ENCODE data around the gene PRR4.

The PRR4 gene, protein sequence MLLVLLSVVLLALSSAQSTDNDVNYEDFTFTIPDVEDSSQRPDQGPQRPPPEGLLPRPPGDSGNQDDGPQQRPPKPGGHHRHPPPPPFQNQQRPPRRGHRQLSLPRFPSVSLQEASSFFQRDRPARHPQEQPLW

DNA sequence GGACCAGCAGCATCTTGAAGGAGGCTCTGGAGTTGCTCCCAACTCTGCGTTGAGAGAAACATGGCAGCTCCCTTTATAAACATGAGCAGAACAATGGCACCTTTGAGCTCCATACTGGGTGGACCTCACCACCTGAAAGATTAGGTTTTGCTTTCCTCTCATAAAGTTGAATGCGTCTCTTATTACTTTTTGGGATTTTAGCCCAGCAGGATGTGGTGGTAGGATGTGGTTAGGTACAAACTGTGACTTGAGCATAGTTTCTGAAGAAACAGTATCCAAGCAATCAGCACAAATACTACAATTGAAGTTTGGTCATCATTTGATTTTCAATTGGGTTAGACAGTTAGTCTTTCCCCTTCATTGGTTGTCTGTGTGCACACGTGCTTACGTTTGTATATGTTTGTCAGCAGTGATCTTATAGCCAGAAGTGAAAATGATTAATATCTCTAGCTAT is at the start of gene PRR4:
Gene PRR4 (minus strand): TSS at position 51 of the 454 bp plus-strand sequence. CDS start 38 bp downstream, at position 13.
- 0 out of 2 replicates have a peak, but pooled peaks cover under 1% of the 10 kb centered on the region for H3K4me1 ChIP-seq (ENCODE audit: insufficient read depth, low read length)
- H3K9ac ChIP-seq (ENCODE audit: low read depth, low read length), result no peak within 1 kb of the TSS
- H3K9me3 ChIP-seq (ENCODE audit: control insufficient read depth, insufficient read depth, low read length), result no peaks in the 10 kb centered on the region
- no peaks in the 10 kb centered on the region for H3K36me3 ChIP-seq (ENCODE audit: insufficient read depth, low read length)

DNA sequence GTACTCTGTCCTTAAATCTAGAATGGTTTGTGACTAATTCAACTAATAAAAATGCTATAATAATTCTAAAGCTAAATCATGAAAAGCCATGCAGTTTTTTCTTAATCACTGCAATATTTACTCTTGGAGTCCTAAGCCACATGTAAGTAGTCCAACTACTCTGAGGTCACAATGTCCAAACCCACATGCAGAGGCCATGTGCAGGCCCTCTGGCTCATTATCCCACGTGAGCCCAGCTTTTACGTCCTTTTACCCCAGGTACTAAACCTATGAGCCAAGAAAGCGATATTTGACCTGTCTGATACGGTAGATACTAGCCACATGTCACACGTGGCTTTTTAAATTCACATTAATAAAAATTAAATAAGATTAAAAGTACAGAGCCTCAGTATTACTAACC is 47.6 kb upstream of the PRR4 start:
- H3K4me1 ChIP-seq (ENCODE audit: insufficient read depth, low read length), result no peaks in the 10 kb centered on the region
- no peaks in the 10 kb centered on the region for H3K36me3 ChIP-seq (ENCODE audit: insufficient read depth, low read length)
- H3K9ac ChIP-seq (ENCODE audit: low read depth, low read length), result no peak overlapping the region
- no peaks in the 10 kb centered on the region; the same call in 1 of the 2 replicates for H3K9me3 ChIP-seq (ENCODE audit: control insufficient read depth, insufficient read depth, low read length)

GRCh38 chr12:10891937-10892336 is 42.7 kb upstream of the PRR4 start:
- Histone ChIP-seq H3K9me3 (ENCODE audit: control insufficient read depth, insufficient read depth, low read length) (no peaks in the 10 kb centered on the region), H3K4me1 (ENCODE audit: insufficient read depth, low read length) (no peaks in the 10 kb centered on the region), H3K36me3 (ENCODE audit: insufficient read depth, low read length) (no peaks in the 10 kb centered on the region), H3K9ac (ENCODE audit: low read depth, low read length) (no peak overlapping the region)

DNA sequence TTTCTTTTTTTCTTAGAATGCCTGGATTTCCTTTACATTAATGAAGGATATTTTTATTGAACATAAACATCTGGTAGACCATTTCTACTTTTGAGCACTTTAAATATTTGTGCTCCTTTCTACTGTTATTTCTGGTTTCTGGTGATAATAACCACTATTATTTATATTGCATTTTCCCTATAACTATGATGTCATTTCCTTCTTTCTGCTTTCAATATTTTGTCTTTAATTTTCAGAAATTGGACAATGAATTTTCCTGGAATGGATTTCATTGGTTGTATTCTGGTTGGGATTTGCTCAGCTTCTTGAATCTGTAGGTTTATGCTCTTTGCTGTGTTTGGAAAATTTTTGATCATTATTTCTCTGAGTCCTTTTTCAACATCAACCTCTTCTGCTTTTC is 40.0 kb upstream of the PRR4 start:
- no peaks in the 10 kb centered on the region for H3K4me1 ChIP-seq (ENCODE audit: insufficient read depth, low read length)
- H3K9me3 ChIP-seq (ENCODE audit: control insufficient read depth, insufficient read depth, low read length), result no peaks in the 10 kb centered on the region
- no peaks in the 10 kb centered on the region for H3K36me3 ChIP-seq (ENCODE audit: insufficient read depth, low read length)
- H3K9ac ChIP-seq (ENCODE audit: low read depth, low read length), result no peak overlapping the region

DNA sequence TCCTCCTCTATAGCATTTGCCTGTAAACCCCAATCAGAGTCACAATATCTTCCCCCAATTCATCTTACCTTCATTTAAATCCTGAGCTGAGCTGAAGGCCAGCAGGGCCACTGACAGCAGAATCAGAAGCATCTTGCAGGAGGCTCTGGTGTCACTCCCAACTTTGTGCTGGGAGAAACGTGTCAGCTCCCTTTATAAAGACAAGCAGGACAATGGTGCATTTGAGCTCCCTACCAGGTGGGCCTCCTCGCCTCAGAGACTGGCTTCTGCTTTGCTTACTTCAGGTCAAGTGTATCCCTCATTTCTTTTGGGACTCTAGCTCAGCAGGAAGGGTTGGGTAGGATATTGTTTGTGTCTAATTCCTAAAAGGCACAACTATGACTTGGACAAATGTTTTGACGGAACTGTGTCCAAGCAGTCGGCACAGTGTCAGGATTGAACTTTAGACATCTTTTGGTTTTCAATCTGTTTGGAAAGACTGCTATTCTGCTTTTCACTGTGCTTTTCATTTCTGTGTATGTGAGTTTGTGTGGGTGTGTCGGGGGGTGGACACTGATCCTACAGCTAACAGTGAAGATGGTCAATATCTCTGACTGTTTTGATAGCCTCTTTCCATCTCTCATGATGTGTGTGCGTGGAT is 34.9 kb upstream of the PRR4 start, which contains the start of gene PRH1:
Gene PRH1 (minus strand): TSS at position 170 of the 640 bp plus-strand sequence. CDS start 38 bp downstream, at position 132.
- Histone ChIP-seq H3K9ac (ENCODE audit: low read depth, low read length) (no peak within 1 kb of the TSS), H3K4me1 (ENCODE audit: insufficient read depth, low read length) (no peaks in the 10 kb centered on the region), H3K9me3 (ENCODE audit: control insufficient read depth, insufficient read depth, low read length) (no peaks in the 10 kb centered on the region), H3K36me3 (ENCODE audit: insufficient read depth, low read length) (no peaks in the 10 kb centered on the region)

DNA sequence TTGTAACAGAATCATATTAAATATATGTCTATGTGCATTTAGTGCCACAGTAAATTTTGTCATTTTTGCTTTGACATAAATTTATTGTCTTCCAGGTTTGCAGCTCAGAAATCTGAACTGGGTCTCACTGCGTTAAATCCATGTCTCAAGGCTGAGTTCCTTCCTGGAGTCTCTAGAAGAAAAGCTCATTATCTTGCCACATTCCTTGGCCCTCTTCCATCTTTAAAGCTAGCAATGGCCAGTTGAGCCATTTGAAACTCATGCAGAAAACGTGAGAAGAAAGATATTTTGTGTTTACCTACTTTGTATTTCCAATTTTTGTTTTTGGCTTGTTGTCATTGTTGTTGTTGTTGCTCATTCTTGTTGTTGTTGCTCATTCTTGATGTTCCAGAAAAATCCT is 24.1 kb upstream of the PRR4 start:
- Histone ChIP-seq H3K9ac (ENCODE audit: low read depth, low read length) (no peak overlapping the region), H3K36me3 (ENCODE audit: insufficient read depth, low read length) (no peaks in the 10 kb centered on the region; the same call in 1 of the 2 replicates), H3K9me3 (ENCODE audit: control insufficient read depth, insufficient read depth, low read length) (no peaks in the 10 kb centered on the region), H3K4me1 (ENCODE audit: insufficient read depth, low read length) (no peaks in the 10 kb centered on the region)

- Histone ChIP-seq H3K9ac (ENCODE audit: low read depth, low read length) (no peak overlapping the region), H3K36me3 (ENCODE audit: insufficient read depth, low read length) (no peaks in the 10 kb centered on the region), H3K4me1 (ENCODE audit: insufficient read depth, low read length) (no peaks in the 10 kb centered on the region), H3K9me3 (ENCODE audit: control insufficient read depth, insufficient read depth, low read length) (no peaks in the 10 kb centered on the region)
These were observed 18.1 kb upstream of the PRR4 start for GRCh38 chr12:10867381-10867780.

- no peaks in the 10 kb centered on the region for H3K9me3 ChIP-seq (ENCODE audit: control insufficient read depth, insufficient read depth, low read length)
- no peaks in the 10 kb centered on the region for H3K36me3 ChIP-seq (ENCODE audit: insufficient read depth, low read length)
- H3K9ac ChIP-seq (ENCODE audit: low read depth, low read length), result no peak overlapping the region
- no peaks in the 10 kb centered on the region for H3K4me1 ChIP-seq (ENCODE audit: insufficient read depth, low read length)
These were observed 14.4 kb upstream of the PRR4 start for GRCh38 chr12:10863512-10864218.

DNA sequence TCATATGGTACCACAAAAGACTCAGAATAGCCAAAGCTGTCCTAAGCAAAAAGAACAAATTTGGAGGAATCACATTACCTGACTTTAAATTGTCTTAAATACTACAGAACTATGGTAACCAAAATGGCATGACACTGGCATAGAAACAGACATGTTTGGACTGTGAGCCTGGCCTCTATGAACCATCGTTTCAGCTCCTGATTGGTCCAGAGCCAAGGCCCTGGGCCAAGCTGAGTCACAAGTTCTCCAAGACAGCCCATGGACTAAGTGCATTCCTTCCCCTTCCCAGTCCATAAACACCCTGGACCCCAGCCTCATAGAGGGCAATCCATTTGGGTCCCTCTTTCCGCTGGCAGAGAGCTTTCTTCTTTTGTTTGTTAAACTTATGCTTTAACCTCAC is 12.1 kb upstream of the PRR4 start:
- Histone ChIP-seq H3K36me3 (ENCODE audit: insufficient read depth, low read length) (no peaks in the 10 kb centered on the region), H3K4me1 (ENCODE audit: insufficient read depth, low read length) (no peaks in the 10 kb centered on the region), H3K9ac (ENCODE audit: low read depth, low read length) (no peak overlapping the region), H3K9me3 (ENCODE audit: control insufficient read depth, insufficient read depth, low read length) (peaks cover 2% of the 10 kb centered on the region; the same call in 1 of the 2 replicates)

GRCh38 chr12:10855807-10856206 is 6.5 kb upstream of the PRR4 start:
- H3K4me1 ChIP-seq (ENCODE audit: insufficient read depth, low read length), result no peaks in the 10 kb centered on the region
- H3K36me3 ChIP-seq (ENCODE audit: insufficient read depth, low read length), result no peaks in the 10 kb centered on the region
- H3K9ac ChIP-seq (ENCODE audit: low read depth, low read length), result no peak overlapping the region
- H3K9me3 ChIP-seq (ENCODE audit: control insufficient read depth, insufficient read depth, low read length), result peaks cover 14% of the 10 kb centered on the region

GRCh38 chr12:10853776-10854175 is 4.5 kb upstream of the PRR4 start:
- H3K4me1 ChIP-seq (ENCODE audit: insufficient read depth, low read length), result no peaks in the 10 kb centered on the region
- H3K9me3 ChIP-seq (ENCODE audit: control insufficient read depth, insufficient read depth, low read length), result peaks cover 14% of the 10 kb centered on the region
- no peak overlapping the region for H3K9ac ChIP-seq (ENCODE audit: low read depth, low read length)
- H3K36me3 ChIP-seq (ENCODE audit: insufficient read depth, low read length), result no peaks in the 10 kb centered on the region

GRCh38 chr12:10851243-10851858 is 2.1 kb upstream of the PRR4 start:
- no peaks in the 10 kb centered on the region for H3K4me1 ChIP-seq (ENCODE audit: insufficient read depth, low read length)
- no peaks in the 10 kb centered on the region for H3K36me3 ChIP-seq (ENCODE audit: insufficient read depth, low read length)
- H3K9ac ChIP-seq (ENCODE audit: low read depth, low read length), result no peak overlapping the region
- H3K9me3 ChIP-seq (ENCODE audit: control insufficient read depth, insufficient read depth, low read length), result peaks cover 11% of the 10 kb centered on the region

DNA sequence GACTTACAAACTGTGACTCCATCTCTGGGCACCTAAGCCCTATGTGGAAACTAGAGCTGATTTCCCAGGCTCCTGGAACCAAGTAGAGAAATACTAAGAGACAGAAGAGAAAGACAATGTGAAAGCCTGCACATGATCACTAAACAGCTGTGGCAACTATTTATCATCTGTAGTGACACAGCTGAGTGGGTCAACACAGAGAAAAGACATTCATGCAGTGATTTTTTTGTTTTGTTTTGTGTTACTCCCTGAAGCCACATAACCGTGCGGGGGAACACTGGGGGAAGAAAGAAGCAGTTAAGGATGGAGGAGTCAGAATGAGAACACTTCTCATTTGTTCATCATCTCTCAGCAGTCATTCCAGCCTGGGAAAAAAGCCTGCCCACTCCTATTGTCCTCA is 1.5 kb downstream of the PRR4 start:
- Histone ChIP-seq H3K9me3 (ENCODE audit: control insufficient read depth, insufficient read depth, low read length) (no peaks in the 10 kb centered on the region), H3K36me3 (ENCODE audit: insufficient read depth, low read length) (no peaks in the 10 kb centered on the region), H3K9ac (ENCODE audit: low read depth, low read length) (no peak overlapping the region), H3K4me1 (ENCODE audit: insufficient read depth, low read length) (0 out of 2 replicates have a peak, but pooled peaks cover 4% of the 10 kb centered on the region)

- H3K9me3 ChIP-seq (ENCODE audit: control insufficient read depth, insufficient read depth, low read length), result no peaks in the 10 kb centered on the region
- H3K9ac ChIP-seq (ENCODE audit: low read depth, low read length), result no peak overlapping the region
- no peaks in the 10 kb centered on the region for H3K36me3 ChIP-seq (ENCODE audit: insufficient read depth, low read length)
- H3K4me1 ChIP-seq (ENCODE audit: insufficient read depth, low read length), result 0 out of 2 replicates have a peak, but pooled peaks cover 4% of the 10 kb centered on the region
These were observed 6.4 kb downstream of the PRR4 start for GRCh38 chr12:10842862-10843261.

Data from ES-I3 (cell line).